HCT116 (cell line): ENCODE results near the gene TIAM2.

ENCODE experiments used
- CTCF ChIP-seq, 3 experiments: fragments of 200-600 bp in 1 of 3; sonication (generic) in 1 of 3; IDR thresholded peaks in 2 of 3; conservative IDR thresholded peaks in 1 of 3; 2 replicates each; pipeline ENCODE4 v1.5.1; 2012 to 2017; ENCODE audit warnings: low read depth in 2 of 3, low read length in 2 of 3, antibody characterized with exemption in 1 of 3, borderline replicate concordance in 1 of 3, control low read depth in 1 of 3, mild to moderate bottlenecking in 1 of 3, mixed read lengths in 1 of 3, mixed run types in 1 of 3, moderate library complexity in 1 of 3; ENCODE audit not compliant: insufficient read depth in 1 of 3
- EGR1 ChIP-seq: IDR thresholded peaks from 2 replicates; pipeline ENCODE4 v1.6.1; 2012; ENCODE audit warnings: low read depth
- MAX ChIP-seq: IDR thresholded peaks from 2 replicates; pipeline ENCODE4 v1.6.1; 2012
- POLR2AphosphoS5 ChIP-seq: IDR thresholded peaks from 2 replicates; pipeline ENCODE4 v1.6.1; 2011; ENCODE audit warnings: mild to moderate bottlenecking, low read depth, low read length, moderate library complexity
- RAD21 ChIP-seq: IDR thresholded peaks from 2 replicates; pipeline ENCODE4 v1.6.1; 2012; ENCODE audit warnings: low read depth, mild to moderate bottlenecking
- SP1 ChIP-seq: IDR thresholded peaks from 2 replicates; pipeline ENCODE4 v1.6.1; 2012; ENCODE audit warnings: low read depth
- TCF7L2 ChIP-seq: IDR thresholded peaks from 2 replicates; pipeline ENCODE4 v1.7.0; 2011; ENCODE audit warnings: borderline replicate concordance, inconsistent platforms; ENCODE audit not compliant: insufficient read depth, insufficient read length; ENCODE audit errors: extremely low read depth
- YY1 ChIP-seq: IDR thresholded peaks from 2 replicates; pipeline ENCODE4 v1.6.1; 2011; ENCODE audit warnings: low read length, low read depth, moderate library complexity, mild to moderate bottlenecking; ENCODE audit not compliant: insufficient replicate concordance; ENCODE audit errors: extremely low read depth

GRCh38 chr6:155244434-155244833, 249.3 kb downstream of the TIAM2 start:
- no peak for TF ChIP-seq CTCF (IDR thresholded peaks at IDR 0.05 in 2 of 3, conservative IDR thresholded peaks at IDR 0.05 in 1 of 3; ENCODE audit: borderline replicate concordance in 1 of 3, insufficient read depth in 1 of 3, low read depth in 2 of 3, low read length in 2 of 3)
- TF ChIP-seq POLR2AphosphoS5 = no peak
- no peak for TF ChIP-seq SP1
- no peak for TF ChIP-seq RAD21
- TF ChIP-seq EGR1 = no peak
- TF ChIP-seq MAX = no peak
- no peak for TF ChIP-seq TCF7L2
- TF ChIP-seq YY1 = no peak
